22Rv1 (cell line): ENCODE data around the gene SPATA31C2.
"Not testable (repeated sequence)": the region's sequence is repeated elsewhere in the genome, so short reads cannot be mapped to it uniquely, and the experiment has no call there.

ENCODE experiments used
- ZFX ChIP-seq: fragments of 450-650 bp; IDR thresholded peaks from 2 replicates; pipeline ENCODE4 v1.6.1; 2017; ENCODE audit warnings: antibody characterized with exemption, borderline replicate concordance
- TF ChIP-seq, protein P1 (sequence below): fragments of 450-650 bp; IDR thresholded peaks from 2 replicates; pipeline ENCODE4 v1.5.1; 2017; ENCODE audit warnings: mild to moderate bottlenecking

DNA sequence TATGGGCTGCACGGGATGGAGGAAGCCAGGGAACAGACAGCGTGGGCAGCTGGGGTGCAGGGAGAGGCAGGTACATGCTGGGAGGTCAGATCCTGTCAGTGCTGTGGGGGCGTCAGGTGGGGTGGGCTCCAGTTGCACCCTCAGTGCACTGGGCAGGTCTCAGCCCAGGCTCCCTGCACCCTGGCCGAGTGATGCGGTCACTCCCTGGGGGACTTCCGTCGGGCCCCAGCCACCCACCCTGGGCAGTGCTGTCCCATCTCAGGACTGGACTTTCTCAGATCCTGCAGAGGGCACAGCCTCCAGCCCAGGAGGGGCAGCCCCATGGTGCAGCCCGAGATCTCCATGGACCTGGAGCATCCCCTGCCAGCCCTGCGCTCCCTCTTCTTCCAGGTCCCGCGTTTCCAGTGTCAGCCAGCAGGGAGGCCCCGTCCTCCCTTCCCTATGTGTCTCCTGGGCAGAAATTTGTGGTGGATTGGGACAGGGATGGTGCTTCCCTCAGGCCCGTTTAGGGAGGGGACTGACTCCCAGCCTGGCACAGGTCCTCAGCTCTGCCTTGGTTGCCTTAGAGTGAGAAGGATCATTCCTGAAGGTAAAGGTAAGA lies 10.5 kb downstream of the SPATA31C2 start:
- TF ChIP-seq, protein P1, sequence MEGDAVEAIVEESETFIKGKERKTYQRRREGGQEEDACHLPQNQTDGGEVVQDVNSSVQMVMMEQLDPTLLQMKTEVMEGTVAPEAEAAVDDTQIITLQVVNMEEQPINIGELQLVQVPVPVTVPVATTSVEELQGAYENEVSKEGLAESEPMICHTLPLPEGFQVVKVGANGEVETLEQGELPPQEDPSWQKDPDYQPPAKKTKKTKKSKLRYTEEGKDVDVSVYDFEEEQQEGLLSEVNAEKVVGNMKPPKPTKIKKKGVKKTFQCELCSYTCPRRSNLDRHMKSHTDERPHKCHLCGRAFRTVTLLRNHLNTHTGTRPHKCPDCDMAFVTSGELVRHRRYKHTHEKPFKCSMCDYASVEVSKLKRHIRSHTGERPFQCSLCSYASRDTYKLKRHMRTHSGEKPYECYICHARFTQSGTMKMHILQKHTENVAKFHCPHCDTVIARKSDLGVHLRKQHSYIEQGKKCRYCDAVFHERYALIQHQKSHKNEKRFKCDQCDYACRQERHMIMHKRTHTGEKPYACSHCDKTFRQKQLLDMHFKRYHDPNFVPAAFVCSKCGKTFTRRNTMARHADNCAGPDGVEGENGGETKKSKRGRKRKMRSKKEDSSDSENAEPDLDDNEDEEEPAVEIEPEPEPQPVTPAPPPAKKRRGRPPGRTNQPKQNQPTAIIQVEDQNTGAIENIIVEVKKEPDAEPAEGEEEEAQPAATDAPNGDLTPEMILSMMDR, result not testable (repeated sequence)
- TF ChIP-seq ZFX, result not testable (repeated sequence)
